ENCODE results near the gene NXT2.
"Not testable (repeated sequence)": the region's sequence is repeated elsewhere in the genome, so short reads cannot be mapped to it uniquely, and the experiment has no call there.

Gene NXT2

DNA sequence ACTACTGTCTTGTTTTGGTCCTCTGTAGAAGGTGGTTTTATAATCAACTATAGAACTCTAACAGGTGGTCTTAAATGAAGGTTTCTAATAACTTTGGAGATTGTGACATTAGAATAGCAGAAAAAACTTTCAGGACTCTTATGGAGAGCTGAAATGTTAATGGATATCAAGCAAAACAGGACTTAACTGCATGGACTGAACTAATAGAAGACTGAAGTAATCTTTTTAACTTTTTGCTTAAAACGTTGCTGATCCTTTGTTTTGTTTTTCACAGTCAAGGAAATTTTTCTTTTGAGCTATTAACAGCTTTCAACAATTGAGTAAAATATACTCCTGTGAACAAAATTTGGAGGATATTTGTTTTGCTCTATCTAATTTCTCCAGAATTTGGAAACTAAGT is 17.2 kb downstream of the NXT2 start:
- TF ChIP-seq, protein P1, sequence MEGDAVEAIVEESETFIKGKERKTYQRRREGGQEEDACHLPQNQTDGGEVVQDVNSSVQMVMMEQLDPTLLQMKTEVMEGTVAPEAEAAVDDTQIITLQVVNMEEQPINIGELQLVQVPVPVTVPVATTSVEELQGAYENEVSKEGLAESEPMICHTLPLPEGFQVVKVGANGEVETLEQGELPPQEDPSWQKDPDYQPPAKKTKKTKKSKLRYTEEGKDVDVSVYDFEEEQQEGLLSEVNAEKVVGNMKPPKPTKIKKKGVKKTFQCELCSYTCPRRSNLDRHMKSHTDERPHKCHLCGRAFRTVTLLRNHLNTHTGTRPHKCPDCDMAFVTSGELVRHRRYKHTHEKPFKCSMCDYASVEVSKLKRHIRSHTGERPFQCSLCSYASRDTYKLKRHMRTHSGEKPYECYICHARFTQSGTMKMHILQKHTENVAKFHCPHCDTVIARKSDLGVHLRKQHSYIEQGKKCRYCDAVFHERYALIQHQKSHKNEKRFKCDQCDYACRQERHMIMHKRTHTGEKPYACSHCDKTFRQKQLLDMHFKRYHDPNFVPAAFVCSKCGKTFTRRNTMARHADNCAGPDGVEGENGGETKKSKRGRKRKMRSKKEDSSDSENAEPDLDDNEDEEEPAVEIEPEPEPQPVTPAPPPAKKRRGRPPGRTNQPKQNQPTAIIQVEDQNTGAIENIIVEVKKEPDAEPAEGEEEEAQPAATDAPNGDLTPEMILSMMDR (IDR thresholded peaks at IDR 0.05; ENCODE audit: low read depth, low read length, missing control alignments): no peak
- no peak overlapping the region for H3K4me3 ChIP-seq (ENCODE audit: low read depth, low read length)
- in situ Hi-C loops (cut with HindIII; ENCODE audit: low sequenced_read_pairs): no loop called here
- no peak for DNase-seq (ENCODE audit: low read depth)

DNA sequence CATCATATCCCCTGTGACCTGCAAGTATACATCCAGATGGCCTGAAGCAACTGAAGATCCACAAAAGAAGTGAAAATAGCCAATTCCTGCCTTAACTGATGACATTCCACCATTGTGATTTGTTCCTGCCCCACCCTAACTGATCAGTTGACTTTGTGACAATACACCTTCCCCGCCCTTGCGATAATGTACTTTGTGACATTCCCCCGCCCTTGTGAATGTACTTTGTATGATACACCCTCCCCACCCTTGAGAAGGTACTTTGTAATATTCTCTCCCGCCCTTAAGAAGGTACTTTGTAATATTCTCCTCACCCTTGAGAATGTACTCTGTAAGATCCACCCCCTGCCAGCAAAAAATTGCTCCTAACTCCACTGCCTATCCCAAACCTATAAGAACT is 39.4 kb downstream of the NXT2 start:
- H3K4me3 ChIP-seq (ENCODE audit: low read depth, low read length); in situ Hi-C loops (cut with HindIII; ENCODE audit: low sequenced_read_pairs); DNase-seq (ENCODE audit: low read depth): not testable (repeated sequence)

DNA sequence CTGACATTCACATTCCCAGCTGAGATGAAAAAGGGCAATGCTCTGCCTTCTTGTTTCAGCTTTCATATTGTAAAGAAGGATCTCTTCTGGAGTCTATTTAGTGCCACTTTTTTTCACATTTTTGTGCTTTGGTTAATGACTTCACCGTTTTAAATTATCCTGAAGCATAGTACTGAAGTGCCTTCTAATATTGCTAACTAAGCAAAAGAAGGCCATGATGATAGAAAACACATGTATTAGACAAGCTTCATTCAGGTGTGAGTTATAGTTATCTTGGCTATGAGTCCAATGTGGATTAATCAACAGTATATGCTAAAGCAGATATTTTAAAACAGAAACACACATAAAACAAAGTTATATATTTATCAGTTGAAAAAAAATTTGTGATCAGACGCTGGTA is 40.4 kb downstream of the NXT2 start:
- H3K4me3 ChIP-seq (ENCODE audit: low read depth, low read length): no peak overlapping the region
- DNase-seq (ENCODE audit: low read depth): no peak
- TF ChIP-seq, protein P1 (IDR thresholded peaks at IDR 0.05; ENCODE audit: low read depth, low read length, missing control alignments): no peak
- in situ Hi-C loops (cut with HindIII; ENCODE audit: low sequenced_read_pairs): no loop called here

DNA sequence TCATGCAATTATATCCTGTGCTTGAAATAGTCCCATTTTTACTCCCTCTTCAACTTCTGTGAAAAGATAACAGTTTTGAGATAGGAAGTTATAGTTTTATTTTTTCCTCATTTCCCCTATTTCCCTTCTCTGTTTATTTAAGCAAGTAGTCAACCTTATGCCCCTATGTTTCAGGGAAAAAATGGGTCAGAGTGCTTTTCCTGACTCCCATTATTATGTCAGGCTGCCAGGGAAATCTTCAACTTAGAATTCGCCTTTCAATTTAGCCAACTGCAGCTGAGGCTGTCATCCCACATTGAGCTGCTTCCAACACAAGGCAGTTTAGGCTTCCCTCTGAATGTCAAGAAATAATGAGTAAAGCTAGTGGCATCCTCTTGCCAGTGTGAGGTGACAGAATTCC is 42.3 kb downstream of the NXT2 start:
- in situ Hi-C loops (cut with HindIII; ENCODE audit: low sequenced_read_pairs): no loop called here
- TF ChIP-seq, protein P1 (IDR thresholded peaks at IDR 0.05; ENCODE audit: low read depth, low read length, missing control alignments): no peak
- no peak for DNase-seq (ENCODE audit: low read depth)
- no peak overlapping the region for H3K4me3 ChIP-seq (ENCODE audit: low read depth, low read length)

DNA sequence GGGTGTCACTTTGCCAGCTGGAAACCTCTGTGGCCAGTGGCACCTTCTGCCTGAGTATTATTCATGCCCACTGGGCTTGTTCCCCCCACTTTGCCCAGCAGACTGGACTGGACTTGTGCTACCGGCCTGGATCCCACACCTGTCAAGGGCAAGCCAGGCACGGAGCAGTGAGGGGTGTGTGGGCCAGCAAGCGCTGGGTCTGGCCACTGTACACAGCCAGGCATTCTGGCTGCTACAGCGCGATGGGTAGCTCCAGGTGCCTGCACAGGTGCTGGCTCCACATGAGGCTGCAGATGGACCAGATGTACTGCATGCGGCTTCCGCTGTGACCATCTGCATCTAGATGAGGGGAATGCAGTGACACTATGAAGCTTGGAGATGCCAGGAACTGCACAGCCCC is 48.8 kb downstream of the NXT2 start:
- no peak for DNase-seq (ENCODE audit: low read depth)
- H3K4me3 ChIP-seq (ENCODE audit: low read depth, low read length): no peak overlapping the region
- TF ChIP-seq, protein P1 (IDR thresholded peaks at IDR 0.05; ENCODE audit: low read depth, low read length, missing control alignments): no peak
- in situ Hi-C loops (cut with HindIII; ENCODE audit: low sequenced_read_pairs): no loop called here

DNA sequence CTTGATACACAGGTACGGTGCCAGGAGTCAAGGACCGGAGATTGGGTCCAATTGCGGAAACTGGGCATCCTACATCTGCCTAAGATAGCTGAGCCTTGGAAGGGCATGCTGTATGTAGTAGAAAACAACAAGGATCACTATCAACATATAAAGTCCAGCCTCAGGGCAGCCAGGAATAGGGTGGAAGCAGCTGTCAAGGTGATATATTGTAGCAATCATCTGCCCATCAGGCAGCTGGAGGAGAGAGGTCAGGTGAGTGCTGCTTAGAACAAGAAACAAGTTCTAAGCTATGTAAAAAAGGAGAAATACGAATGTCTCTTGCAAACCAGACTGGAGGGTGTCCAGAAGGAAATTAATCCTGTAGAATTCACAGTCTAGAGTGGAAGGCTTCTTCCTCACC is 53.5 kb downstream of the NXT2 start:
- TF ChIP-seq, protein P1 (IDR thresholded peaks at IDR 0.05; ENCODE audit: low read depth, low read length, missing control alignments): no peak
- in situ Hi-C loops (cut with HindIII; ENCODE audit: low sequenced_read_pairs): no loop called here
- no peak for DNase-seq (ENCODE audit: low read depth)
- no peak overlapping the region for H3K4me3 ChIP-seq (ENCODE audit: low read depth, low read length)
